ENCODE results near the gene MT1A.

- TF ChIP-seq CTCF (IDR thresholded peaks at IDR 0.05; ENCODE audit: extremely low read depth in 1 of 2, insufficient read depth in 1 of 2, low read depth in 1 of 2, low read length in 2 of 2) (no peak), POLR2A (IDR thresholded peaks at IDR 0.05; ENCODE audit: low read depth, low read length) (no peak), EZH2 (IDR thresholded peaks at IDR 0.05; ENCODE audit: borderline replicate concordance, low read depth, low read length, severe bottlenecking) (no peak), MYC (IDR thresholded peaks at IDR 0.05; ENCODE audit: low read depth, low read length) (no peak), MAX (IDR thresholded peaks at IDR 0.05; ENCODE audit: insufficient read depth, insufficient read length) (no peak), FOS (IDR thresholded peaks at IDR 0.05; ENCODE audit: borderline replicate concordance, insufficient read depth, low read length) (no peak), POLR2AphosphoS5 (IDR thresholded peaks at IDR 0.05; ENCODE audit: insufficient read depth, low read depth, low read length) (no peak)
Observed at GRCh38 chr16:56684256-56684925, 45.9 kb downstream of the MT1A start.
